GM08714 (cell line): ENCODE data around the gene CXCL5.

Source experiments
- H3K4me3 ChIP-seq: fragments of 200-500 bp; sonication (Bioruptor generic); 2 replicates; pipeline ENCODE4 v1.5.1; 2014; ENCODE audit warnings: mild to moderate bottlenecking, low read length, inconsistent platforms
- ZNF274 ChIP-seq: IDR thresholded peaks from 2 replicates; pipeline ENCODE4 v1.6.1; 2012; ENCODE audit warnings: mild to moderate bottlenecking, low read depth, low read length

CXCL5 gene

DNA sequence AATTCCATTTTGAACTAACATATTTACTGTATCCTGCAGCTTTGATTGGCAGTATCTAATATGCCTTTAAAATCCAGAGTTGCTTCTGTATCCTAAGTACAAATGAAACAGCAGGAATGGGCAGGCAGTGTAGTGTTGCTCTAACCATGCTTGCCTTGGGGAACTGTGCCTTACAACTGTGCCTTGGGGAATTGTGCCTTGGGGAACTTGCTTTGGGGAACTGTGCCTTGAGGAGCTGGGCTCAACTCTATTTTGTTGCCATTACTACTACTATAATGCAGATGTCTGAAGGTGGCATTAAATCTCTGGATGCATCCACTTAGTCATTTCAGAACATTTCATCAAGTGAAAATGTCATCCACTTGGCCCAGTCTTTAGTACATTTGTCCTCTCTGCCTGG lies 33.1 kb upstream of the CXCL5 start:
- H3K4me3 ChIP-seq, result no peak overlapping the region
- no peak for TF ChIP-seq ZNF274

DNA sequence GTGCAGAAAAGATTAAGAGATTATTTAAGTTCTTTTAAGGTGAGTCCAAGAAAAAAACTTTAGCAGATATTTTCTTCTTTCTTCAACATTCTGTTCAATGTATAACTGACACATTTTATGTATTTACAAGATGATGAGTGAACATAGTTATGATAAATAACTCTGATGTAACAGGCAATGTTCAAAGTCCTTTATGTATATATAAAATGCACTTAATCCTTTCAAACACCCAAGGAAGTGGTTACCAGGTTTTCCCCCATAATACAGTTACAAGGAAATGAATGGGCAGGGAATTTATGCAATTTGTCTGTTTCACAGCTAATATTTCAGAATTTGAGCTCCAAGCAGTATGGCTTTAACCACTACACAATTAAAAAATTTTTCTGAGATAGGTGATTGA lies 31.8 kb upstream of the CXCL5 start:
- no peak for TF ChIP-seq ZNF274
- no peak overlapping the region for H3K4me3 ChIP-seq

DNA sequence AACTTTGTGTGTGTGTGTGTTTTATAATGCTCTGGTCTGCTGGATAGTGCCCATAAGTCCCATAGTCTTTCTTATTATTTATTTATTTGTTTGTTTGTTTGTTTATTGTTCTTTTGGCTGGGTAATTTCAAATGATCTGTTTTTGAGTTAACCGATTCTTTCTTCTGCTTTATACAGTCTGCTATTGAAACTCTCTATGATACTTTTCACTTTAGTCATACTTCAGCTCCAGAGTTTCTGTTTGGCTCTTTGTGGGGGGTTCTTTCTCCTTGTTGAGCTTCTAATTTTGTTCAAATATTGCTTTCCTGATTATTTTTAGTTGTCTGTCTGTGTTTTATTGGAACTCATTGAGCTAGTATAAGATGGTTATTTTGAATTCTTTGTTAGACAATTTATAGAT lies 30.0 kb upstream of the CXCL5 start:
- no peak overlapping the region for H3K4me3 ChIP-seq
- TF ChIP-seq ZNF274, result no peak

DNA sequence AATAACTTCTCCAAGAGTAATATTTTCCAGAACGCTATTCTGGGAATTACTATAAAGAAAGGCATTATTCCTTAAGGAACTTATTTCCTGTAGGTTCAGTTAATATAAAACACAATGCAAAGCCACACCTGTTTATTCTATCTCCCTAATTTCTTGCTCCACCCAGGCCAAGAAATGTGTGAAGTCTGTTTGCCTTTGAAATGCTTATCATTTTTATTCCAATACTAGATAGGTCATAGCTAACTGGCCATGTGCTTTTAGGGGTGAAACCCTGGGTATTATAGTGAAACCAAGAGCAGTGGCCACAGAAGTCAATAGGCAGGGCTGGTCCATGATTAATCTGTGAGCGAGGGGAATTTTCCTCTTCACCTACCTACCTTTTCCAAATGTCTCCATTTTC lies 25.2 kb upstream of the CXCL5 start:
- H3K4me3 ChIP-seq, result no peak overlapping the region
- no peak for TF ChIP-seq ZNF274

DNA sequence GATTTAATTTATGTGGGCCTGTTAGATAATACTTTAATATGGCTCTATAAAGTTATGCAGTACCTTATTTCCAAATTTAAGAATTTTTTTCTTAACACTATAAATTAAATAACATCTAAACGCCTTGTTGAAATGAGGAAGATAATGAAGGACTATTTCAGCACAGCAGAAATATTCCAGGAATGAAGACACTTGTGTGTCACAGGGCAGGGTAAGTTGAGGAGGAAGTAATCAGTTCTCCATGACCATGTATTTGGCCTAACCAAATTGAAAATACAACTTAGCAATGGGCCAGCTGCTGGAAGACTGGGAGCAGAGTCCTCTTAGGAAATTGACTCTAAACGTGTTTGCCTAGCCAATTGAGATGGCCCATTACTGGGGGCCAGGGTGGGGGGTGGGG lies 23.1 kb upstream of the CXCL5 start:
- no peak for TF ChIP-seq ZNF274
- no peak overlapping the region for H3K4me3 ChIP-seq

DNA sequence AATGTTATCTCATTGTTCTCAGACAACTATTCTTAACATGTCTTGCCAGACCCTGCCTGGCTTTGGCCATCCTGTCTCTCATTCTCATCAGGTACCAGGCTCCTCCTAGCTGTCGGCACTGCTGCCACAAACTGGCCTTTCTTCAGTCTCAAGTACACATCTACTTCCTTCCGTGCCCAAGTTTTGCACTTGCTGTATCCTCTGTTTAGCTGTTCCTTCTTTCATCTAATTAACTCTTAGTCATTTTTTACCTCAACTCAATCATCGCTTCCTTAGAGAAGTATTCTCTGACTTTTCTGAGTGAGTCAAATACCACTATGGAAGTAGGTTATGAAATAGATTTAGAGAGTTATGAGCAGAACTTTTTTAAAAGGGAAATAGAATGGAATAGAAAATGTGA lies 20.3 kb upstream of the CXCL5 start:
- TF ChIP-seq ZNF274, result no peak
- H3K4me3 ChIP-seq, result no peak overlapping the region

DNA sequence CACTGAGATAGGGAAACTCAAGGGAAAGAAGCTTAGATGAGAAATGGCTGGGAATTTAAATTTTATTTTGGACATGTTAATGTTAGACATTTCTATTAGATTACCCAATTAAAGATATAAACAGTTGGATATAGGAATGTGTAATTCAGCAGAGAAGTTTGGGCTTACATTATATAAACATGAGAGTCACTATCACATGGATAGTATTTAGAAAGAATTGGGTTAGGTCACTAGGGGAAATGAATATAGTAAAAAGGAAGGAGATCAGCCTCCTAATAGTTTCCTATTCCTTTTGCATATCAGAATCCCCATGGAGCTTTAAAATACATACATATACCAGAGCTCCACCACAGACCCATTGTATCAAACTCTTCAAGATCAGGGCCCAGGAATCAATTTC lies 19.6 kb upstream of the CXCL5 start:
- no peak overlapping the region for H3K4me3 ChIP-seq
- no peak for TF ChIP-seq ZNF274

DNA sequence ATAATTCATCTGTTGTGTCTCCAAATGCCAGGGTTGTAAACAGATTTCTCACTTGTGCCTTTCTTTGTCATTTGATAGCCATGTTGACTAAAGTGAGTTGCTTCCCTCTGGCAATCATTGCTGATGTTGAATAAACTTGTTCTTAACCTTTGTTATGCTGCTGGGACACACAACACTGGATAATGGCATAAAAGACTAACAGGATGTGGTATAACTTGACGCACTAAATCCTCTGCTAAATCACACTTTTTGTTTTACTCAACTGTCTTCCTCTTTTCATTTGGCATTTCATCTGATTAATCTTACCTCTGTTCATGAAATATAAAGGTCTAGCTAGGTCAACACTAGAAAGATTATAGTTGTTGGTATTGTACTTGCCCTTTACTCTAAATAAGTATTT lies 17.6 kb upstream of the CXCL5 start:
- TF ChIP-seq ZNF274, result no peak
- H3K4me3 ChIP-seq, result no peak overlapping the region

DNA sequence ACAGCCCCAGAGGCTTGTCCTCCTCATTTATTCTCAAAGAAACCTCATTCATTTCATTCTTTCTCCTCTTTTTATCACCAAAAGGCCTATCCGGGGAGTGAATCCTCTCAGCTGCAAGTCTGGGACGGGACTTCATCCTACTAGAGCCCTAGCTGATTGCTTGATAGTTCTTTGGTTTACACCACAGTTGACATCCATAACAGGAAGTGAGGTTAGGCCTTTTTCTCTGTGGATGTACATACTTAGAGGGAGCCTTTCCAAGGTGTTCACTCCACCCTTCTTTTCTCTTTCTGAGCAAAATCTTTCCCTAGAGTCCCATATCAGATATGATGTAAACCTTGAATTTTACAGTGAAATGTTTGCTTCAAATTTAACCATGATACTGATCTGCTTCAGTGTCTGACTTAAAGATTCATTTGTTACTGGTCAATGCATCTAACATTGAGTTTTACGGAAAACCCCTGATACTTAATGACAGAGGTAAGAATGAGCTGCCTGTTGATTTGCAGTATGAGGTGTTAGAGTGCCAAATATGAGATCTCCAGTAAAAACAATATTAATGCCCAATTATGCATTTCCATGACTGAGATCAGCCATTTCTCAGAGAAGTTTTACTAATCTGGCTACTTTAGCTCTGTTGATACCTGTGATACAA lies 16.8 kb upstream of the CXCL5 start:
- no peak for TF ChIP-seq ZNF274
- H3K4me3 ChIP-seq, result no peak overlapping the region

DNA sequence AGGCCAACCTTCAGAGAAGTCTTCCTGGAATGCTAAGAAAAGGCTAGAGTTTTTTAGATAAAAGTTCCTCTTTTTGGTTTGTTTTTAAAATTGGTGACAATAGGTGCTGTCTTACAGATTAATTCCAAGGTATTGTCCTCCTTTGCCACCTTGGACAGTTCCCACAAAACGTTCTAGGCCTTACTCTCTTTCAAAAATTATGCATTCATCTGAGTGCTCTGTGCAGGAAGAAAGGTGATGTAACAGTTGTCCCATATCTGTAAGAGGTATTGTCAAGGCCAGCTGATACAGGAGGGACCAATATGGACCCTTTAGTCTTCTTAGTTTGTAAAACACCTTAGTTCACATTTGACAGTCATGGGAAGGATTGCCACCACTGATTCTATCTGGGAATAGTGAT lies 15.9 kb upstream of the CXCL5 start:
- no peak overlapping the region for H3K4me3 ChIP-seq
- no peak for TF ChIP-seq ZNF274

DNA sequence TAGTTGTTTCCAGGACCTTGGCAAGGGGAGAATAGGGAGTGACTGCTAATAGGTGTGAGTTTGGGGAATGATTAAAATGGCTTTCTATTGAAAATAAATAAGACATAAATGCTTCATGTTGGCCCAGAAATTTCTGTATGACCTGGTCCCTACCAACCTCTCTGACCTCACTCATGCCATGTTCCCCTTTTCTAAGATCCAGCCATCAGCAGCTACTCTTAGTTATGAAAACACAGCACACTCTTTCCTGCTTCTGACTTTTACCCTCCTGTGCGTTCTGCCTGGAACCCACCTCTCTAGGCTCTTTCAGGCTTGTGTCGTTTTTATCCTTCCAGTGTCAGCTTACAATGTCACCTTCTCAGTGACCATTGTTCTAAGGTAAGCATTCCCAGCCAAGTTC lies 14.8 kb upstream of the CXCL5 start:
- no peak overlapping the region for H3K4me3 ChIP-seq
- TF ChIP-seq ZNF274, result no peak

DNA sequence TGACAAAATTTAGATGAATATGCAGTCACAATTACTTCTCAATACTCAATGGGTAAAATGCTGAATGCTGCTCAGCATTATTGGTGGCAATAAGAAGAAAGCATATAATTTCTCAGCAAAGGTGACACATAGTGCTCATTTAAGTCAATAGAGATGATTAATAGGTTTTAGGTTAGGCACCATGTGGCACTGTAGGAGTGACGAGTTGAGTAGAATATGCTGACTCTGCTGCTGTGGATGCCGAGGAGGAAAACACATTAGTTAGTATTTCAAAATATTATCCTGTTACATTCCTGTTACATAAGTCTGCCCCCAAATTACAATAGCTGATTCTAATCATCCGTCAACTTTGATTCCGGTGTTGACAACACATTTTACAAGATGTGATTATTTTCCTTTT lies 13.7 kb upstream of the CXCL5 start:
- TF ChIP-seq ZNF274, result no peak

DNA sequence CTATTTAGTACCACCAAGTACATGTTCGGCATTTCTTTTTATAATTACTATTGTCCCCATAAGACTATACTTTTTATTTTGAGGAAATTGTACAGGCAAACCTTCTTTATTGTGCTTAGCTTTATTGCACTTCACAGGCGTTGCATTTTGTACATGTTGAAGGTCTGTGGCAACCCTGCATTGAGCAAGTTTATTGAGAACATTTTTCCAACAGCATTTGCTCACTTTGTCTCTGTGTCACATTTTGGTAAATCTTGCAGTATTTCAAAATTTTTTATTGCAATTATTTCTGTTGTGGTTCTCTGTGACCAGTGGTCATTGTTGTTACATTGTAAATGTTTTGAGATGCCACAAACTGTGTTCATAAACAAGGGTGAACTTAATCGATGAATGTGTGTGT lies 10.8 kb upstream of the CXCL5 start:
- H3K4me3 ChIP-seq, result no peak overlapping the region
- TF ChIP-seq ZNF274, result no peak

More for the DNA sequence above, 13.7 kb upstream of the CXCL5 start:
- H3K4me3 ChIP-seq, result no peak overlapping the region

DNA sequence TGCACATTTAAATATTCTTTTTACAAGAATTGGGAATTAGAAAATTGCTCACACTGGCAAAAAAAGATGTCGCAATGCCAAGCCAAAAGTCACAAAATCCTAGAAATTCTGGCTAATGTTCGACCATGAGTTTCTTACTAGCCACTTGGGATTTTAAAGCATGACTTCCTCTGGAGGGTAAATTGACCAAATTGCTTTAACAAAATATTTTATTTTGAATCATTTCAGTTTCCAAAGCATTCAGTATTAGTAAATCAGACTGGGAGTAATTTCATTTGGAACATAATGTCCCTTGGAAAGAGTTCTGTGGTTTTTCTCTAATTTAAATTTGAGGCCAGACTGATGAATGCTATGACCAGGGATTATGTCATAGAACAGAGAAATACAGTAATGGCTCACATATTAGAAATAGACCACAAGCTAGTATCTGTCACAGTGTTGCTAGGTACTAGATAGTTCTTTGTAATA lies 7.6 kb upstream of the CXCL5 start:
- TF ChIP-seq ZNF274, result no peak
- no peak overlapping the region for H3K4me3 ChIP-seq

DNA sequence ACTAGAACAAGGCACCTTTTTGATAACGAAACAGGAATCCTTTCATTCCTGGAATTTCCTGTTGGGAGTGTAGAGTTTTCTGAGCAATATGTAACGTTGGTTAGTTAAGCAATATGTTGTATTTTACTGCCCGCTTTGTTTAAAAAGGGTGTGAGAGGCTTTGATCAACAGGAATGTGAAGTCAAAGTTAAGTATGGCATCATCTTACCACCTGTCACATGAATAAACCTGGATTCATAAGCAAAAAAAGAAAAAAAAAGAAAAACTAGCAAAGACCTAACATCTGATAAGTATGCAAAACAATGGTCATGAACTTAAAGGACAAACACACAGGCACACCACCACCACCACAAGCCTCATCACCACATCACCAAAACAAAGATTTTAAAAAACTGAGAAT lies 7.1 kb upstream of the CXCL5 start:
- no peak for TF ChIP-seq ZNF274
- H3K4me3 ChIP-seq, result no peak overlapping the region

DNA sequence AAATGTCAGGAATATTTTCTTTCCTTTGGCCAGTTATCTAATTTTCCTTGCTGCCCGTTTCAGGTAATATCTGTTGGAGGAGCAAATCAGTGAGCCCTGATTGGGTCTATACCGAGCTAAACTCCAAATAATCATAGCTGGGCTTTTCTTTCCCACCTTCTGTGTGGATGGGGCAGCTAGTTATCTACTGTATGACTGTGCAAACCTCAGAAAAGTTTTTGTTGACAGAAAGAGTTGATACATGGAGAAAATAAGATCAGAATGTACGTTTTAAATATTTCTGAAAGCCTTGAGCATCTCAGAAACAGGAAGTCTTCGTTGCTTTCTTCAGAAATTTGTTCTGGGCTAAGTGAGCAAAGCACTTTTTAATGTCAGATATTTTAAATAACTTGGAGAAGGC lies 6.2 kb upstream of the CXCL5 start:
- no peak overlapping the region for H3K4me3 ChIP-seq
- no peak for TF ChIP-seq ZNF274

DNA sequence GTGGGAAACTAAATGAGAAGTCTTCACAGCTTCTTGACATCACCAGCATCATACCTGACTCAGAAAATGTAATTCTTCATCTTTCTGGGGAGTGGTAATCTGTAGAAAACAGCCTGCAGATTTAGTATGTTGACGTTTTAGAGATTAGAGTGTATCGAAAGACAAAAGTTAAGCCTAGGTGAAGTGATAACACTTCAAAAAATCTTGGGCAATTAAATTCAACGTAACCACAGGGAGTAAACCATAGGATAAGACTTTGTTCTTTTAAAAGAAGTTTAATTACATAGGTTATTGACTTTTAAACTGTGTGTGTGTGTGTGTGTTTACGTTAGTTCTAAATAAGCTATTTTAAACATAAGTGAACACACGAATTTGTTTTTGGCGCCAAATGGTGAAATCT lies 1.8 kb upstream of the CXCL5 start:
- no peak overlapping the region for H3K4me3 ChIP-seq
- TF ChIP-seq ZNF274, result no peak
